ENCODE results near the gene TENM4.
"Not testable (repeated sequence)": the region's sequence is repeated elsewhere in the genome, so short reads cannot be mapped to it uniquely, and the experiment has no call there.

TENM4 gene

GRCh38 chr11:79208126-79208525 is 232.7 kb downstream of the TENM4 start:
- no peak for DNase-seq (ENCODE audit: low spot score)

GRCh38 chr11:79206951-79207350 is 233.9 kb downstream of the TENM4 start:
- DNase-seq (ENCODE audit: low spot score), result no peak

GRCh38 chr11:79205786-79206185 is 235.0 kb downstream of the TENM4 start:
- no peak for DNase-seq (ENCODE audit: low spot score)

- DNase-seq (ENCODE audit: low spot score), result no peak
Observed at GRCh38 chr11:79201677-79202347, 239.0 kb downstream of the TENM4 start.

DNA sequence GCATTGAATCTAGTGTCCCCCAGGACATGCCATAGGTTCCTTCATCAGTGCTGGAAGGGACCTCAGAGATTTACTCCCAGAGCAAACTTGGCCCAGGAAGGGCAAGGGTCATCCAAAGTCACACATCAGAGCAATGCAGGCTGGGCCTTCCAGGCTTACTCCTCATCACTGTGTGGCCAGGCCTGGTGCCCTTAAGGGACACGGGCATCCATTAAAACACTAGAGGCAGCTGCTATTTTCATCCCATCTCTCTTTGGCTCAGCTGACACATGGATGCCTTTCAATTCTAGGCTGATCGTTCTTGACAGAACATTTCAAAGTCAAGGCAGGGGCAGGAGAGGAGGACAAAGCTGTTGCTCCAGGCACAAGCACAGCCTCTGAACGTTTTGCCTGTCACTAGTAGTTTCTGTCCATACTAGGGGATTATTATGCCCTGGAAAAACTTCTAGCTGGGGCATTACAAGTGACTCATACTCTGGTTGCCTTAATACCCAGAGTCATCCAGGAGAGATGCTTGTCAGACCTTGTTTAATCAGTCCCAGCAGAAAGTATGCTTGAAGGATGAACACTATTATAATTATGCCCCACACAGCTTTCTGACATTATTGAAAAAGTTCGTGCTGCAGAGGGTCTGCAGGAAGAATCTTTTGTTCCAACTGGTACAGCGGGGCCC is 240.3 kb downstream of the TENM4 start:
- DNase-seq (ENCODE audit: low spot score), result no peak

DNA sequence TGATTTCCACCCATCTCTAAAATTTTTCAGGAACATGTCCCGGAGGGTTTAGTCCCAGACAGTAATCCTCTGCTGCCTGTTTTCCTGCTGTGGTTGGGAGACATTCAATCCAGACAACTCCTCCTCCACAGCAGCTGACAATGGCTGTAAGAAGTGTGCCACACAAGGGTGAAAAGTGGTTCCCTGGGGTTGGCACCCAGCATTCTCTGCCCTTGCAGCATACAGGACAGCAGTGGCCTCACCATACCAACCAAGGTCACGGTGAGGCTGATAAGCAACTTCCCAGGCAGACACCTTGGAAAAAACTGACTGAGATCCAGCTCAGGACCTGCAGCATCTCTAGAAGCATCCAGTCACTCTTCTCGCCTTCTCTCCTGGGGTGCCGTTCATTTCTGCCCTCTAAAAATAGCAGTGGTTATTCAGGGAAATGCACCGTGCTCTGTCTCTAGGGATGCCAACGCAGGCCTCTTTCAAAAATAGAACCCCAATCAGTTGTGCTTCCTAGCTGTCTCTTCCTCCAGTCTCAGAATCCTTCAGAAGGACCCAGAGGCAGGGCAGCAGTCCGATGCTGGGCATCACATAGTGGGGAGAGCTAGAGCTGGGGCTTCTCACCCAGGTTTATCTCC is 241.0 kb downstream of the TENM4 start:
- no peak for DNase-seq (ENCODE audit: low spot score)

GRCh38 chr11:79198898-79199250 is 242.0 kb downstream of the TENM4 start:
- DNase-seq (ENCODE audit: low spot score), result no peak

DNA sequence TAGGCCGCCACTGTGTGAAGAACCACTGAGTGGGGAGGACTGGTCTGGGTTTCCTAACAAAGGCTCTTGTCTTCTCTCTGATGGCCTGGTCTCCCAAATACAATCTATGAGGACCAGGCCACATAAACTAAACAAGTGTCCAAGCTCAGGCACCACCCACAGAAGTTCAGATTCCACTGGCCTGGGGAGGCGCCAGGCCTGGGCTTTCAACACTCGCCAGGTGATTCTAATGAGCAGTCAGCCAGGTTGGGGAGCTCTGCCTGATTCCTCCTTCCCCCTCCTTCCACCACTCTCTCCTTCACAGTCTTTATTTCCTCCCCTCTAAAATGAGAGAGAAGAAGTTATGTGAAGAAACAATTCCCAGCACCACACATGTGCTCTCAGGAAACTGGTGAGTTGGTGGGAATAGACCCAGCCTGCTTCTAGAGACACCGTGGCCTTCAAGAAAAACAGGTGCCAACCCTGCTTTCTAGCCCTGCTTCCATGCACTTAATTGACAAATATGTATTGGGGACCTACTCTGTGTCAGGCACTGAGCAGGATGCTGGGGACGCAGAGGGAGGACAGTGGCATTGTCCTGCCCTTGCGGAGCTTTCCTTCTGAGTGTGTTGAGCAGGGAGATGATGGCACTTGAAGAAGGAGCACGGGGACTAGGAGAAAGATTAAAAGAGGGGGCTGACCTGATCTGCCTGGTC is 242.5 kb downstream of the TENM4 start:
- DNase-seq (ENCODE audit: low spot score), result no peak

- no peak for DNase-seq (ENCODE audit: low spot score)
Observed at GRCh38 chr11:79196950-79197349, 243.9 kb downstream of the TENM4 start.

- no peak for DNase-seq (ENCODE audit: low spot score)
Observed at GRCh38 chr11:79195209-79195608, 245.6 kb downstream of the TENM4 start.

DNA sequence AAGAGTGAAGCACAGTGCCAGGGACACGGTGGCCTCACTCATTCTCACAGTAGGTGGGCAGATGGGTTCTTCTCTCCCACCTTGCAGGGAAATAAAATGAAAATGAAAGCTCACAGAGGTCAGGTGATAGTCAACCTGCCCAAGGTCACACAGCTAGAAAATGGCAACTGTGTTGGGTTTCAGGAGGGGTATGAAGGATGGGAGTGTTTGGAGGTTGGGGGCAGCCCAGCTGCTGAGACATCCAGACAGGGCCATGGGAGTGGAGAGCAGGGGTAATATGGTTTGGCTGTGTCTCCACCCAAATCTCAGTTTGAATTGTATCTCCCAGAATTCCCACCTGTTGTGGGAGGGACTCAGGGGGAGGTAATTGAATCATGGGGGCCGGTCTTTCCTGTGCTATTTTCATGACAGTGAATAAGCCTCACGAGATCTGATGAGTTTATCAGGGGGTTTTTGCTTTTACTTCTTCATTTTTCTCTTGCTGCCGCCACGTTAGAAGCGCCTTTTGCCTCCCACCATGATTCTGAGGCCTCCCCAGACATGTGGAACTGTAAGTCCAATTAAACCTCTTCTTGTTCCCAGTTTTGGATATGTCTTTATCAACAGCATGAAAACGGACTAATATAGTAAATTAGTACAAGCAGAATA is 247.0 kb downstream of the TENM4 start:
- no peak for DNase-seq (ENCODE audit: low spot score)

DNA sequence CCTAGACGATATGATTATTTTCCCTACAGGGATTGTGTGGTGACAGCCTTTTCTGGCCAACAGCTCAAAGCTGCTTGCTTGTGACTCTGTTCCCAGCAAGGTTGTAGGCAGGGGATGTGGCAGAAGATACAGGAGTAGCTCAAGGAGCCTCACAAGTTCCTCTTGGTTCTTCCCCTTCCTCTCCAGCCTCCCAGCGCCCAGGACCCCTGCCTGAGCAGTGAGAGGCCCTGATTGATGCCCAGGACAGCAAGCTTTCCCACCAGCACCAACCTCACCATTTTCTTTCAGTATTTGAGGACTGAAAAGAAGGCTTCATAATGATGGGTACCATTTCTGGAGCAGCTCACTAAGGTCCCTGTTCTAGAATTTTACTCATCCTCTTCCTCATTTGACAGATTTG is 248.0 kb downstream of the TENM4 start:
- no peak for DNase-seq (ENCODE audit: low spot score)

DNA sequence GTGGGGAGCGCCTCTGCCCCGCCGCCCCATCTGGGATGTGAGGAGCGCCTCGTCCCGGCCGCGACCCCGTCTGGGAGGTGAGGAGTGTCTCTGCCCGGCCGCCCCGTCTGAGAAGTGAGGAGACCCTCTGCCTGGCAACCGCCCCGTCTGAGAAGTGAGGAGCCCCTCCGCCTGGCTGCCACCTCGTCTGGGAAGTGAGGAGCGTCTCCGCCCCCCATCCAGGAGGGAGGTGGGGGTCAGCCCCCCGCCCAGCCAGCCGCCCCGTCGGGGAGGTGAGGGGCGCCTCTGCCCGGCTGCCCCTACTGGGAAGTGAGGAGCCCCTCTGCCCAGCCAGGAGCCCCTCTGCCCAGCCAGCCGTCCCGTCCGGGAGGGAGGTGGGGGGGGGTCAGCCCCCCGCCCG is 249.1 kb downstream of the TENM4 start:
- not testable (repeated sequence) for DNase-seq (ENCODE audit: low spot score)

DNA sequence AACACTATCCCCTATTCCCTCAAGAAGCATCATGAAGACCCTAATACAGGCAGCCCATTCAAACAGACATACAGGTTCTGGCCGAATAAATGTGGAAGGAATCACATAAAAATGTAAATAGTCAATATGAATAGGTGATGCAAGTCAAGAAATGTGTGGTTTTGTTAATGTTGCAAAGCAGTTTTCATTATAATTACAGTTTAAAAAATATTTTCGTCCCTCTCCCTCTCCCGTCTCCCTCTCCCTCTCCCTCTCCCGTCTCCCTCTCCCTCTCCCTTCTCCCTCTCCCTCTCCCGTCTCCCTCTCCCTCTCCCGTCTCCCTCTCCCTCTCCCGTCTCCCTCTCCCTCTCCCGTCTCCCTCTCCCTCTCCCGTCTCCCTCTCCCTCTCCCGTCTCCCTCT is 250.3 kb downstream of the TENM4 start:
- not testable (repeated sequence) for DNase-seq (ENCODE audit: low spot score)

- no peak for DNase-seq (ENCODE audit: low spot score)
Observed at GRCh38 chr11:79189601-79190000, 251.2 kb downstream of the TENM4 start.

DNA sequence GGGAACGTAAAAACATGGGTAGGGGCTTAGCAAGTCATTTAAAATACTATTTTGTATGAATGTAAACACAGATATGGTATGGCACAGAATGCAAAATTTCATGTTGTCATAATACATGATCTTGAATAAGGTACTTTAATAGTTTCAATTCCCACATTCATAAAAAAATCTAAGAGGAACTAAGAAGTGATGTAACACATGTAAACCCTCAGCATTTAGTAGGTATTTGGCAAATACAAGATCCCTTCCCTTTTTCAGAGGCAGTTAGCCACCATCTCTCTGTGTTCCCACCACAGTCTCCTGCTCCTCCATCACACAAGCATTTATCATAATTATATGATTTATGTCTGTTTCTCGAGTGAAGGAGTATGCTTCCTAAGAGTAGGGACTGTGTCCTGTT is 251.8 kb downstream of the TENM4 start:
- no peak for DNase-seq (ENCODE audit: low spot score)

DNA sequence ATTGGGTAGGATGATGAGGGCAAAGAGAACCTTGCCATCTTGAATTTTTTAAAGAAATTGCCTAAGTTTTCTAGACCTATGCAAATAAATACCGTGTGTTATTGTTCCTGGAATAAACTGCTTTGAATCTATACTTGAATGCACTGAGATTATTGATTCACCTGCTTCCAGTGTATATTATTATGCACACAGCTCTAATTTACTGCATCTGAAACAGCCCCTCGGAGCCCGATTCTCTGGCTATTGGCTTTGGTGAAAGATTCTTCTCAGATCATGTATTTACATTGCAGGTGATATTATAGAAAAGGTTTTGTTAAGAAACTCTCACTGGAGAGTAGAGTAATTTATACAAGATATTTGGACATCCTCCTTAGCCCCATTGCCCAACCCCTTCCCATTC is 254.2 kb downstream of the TENM4 start:
- DNase-seq (ENCODE audit: low spot score), result no peak

DNA sequence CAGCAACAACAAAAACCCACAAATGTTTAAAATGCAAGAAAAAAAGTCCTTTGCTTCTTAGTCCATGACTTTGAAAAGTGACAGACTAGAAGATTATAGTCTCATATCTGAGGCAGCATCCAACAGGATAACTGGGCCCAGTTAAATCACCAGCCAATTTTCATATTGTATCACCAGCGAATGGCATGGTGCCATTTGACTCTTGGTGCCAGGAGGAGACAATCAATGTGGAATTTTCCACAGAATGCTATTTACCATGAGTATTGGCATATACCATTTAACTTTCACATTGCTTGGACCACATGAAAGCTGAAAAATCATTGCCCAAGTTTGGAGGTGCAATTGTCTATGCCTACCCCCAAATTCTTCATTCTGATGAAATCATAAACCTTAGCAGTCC is 255.5 kb downstream of the TENM4 start:
- DNase-seq (ENCODE audit: low spot score), result no peak

GRCh38 chr11:79184285-79184684 is 256.5 kb downstream of the TENM4 start:
- no peak for DNase-seq (ENCODE audit: low spot score)

DNA sequence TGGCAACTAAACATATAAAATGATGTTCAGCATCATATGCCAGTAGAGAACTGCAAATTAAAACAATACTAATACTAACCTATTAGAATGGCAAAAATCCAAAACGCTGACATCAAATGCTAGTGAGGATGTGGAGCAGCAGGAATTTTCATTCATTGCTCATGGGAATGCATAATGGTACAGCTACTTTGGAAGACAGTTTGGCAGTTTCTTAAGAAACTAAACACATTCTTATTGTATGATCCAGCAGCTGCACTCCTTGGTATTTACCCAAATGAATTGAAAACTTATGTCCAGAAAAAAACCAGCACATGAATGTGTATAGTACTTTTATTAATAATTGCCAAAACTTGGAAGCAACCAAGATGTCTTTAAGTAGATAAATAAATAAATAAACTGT is 258.0 kb downstream of the TENM4 start:
- DNase-seq (ENCODE audit: low spot score), result no peak

DNA sequence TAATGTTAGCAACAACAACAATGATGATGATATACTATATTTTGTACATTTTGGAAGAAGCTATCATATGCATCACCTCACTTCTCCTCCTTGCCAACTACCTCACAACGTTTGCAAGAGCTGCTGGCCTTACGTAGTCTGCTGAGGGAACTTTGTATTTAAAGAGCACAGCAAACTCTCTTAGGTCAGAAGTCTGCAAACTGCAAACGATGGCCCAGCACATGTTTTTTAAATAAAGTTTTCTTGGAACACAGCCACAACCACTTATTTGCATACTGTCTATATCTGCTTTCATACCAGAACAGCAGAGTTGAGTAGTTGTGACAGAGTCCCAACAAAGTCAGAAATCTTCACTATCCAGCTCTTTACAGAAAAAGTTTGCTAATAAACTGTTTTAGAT is 261.7 kb downstream of the TENM4 start:
- no peak for DNase-seq (ENCODE audit: low spot score)
